ENCODE data around the gene SHCBP1.

The SHCBP1 gene

GRCh38 chr16:46613352-46613751 is 7.8 kb downstream of the SHCBP1 start:
- no peak for DNase-seq

GRCh38 chr16:46612121-46612520 is 9.1 kb downstream of the SHCBP1 start:
- no peak for DNase-seq

GRCh38 chr16:46607529-46607928 is 13.7 kb downstream of the SHCBP1 start:
- DNase-seq, result no peak

- DNase-seq, result no peak
These were observed 14.9 kb downstream of the SHCBP1 start for GRCh38 chr16:46606231-46606630.

- DNase-seq, result no peak
These were observed 29.9 kb downstream of the SHCBP1 start for GRCh38 chr16:46591257-46591656.

GRCh38 chr16:46586011-46586577 is 35.1 kb downstream of the SHCBP1 start:
- no peak for DNase-seq

GRCh38 chr16:46583036-46583435 is 38.1 kb downstream of the SHCBP1 start:
- no peak for DNase-seq

- no peak for DNase-seq
These were observed 38.9 kb downstream of the SHCBP1 start for GRCh38 chr16:46582313-46582712.

- DNase-seq, result no peak
These were observed 43.1 kb downstream of the SHCBP1 start for GRCh38 chr16:46577988-46578579.

- no peak for DNase-seq
These were observed 47.4 kb downstream of the SHCBP1 start for GRCh38 chr16:46573834-46574159.

GRCh38 chr16:46573008-46573833 is 48.0 kb downstream of the SHCBP1 start:
- no peak for DNase-seq

- DNase-seq, result no peak
These were observed 51.9 kb downstream of the SHCBP1 start for GRCh38 chr16:46569231-46569735.

GRCh38 chr16:46568472-46569230 is 52.5 kb downstream of the SHCBP1 start:
- no peak for DNase-seq

GRCh38 chr16:46562979-46563378 is 58.2 kb downstream of the SHCBP1 start:
- no peak for DNase-seq

GRCh38 chr16:46558018-46558417 is 63.2 kb downstream of the SHCBP1 start:
- no peak for DNase-seq

GRCh38 chr16:46555951-46556350 is 65.2 kb downstream of the SHCBP1 start:
- DNase-seq, result no peak

GRCh38 chr16:46554435-46554834 is 66.7 kb downstream of the SHCBP1 start:
- peak; percentile 73 for DNase-seq

- DNase-seq, result no peak
These were observed 71.7 kb downstream of the SHCBP1 start for GRCh38 chr16:46549477-46549876.

Measured in stimulated activated CD8-positive, alpha-beta memory T cell treated with anti-CD3 and anti-CD28 coated beads, Interleukin-4, amount 100 ng/mL, for 48 hours (primary cell).